ENCODE results near the gene APP. TPM values are rescaled to one million over a fixed set of nuclear protein-coding genes. Genes with fewer than 3 reads are reported as not detected.

The APP gene
- total and polyA plus RNA-seq, 2 experiments from 2014 or later: 55.7 to 316 TPM

- 93% methylated on average over 2 of the region's 2 CpGs for WGBS (ENCODE audit: low lambda C conversion rate, missing lambda C conversion rate)
- no peak overlapping the region for H3K4me3 ChIP-seq
- H3K4me1 ChIP-seq (ENCODE audit: insufficient read depth): no peaks in the 10 kb centered on the region
- no peaks in the 10 kb centered on the region for H3K9me3 ChIP-seq (ENCODE audit: low read depth)
- no peaks in the 10 kb centered on the region for H3K79me2 ChIP-seq
- H2AFZ ChIP-seq: no peak overlapping the region
- H3K27ac ChIP-seq: no peak overlapping the region
- TF ChIP-seq EZH2phosphoT487 (IDR thresholded peaks at IDR 0.05; ENCODE audit: low read depth, severe bottlenecking, unreplicated experiment) (no peak), EZH2 (IDR thresholded peaks at IDR 0.05; ENCODE audit: borderline replicate concordance) (no peak), CTCF (IDR thresholded peaks at IDR 0.05; ENCODE audit: poor library complexity) (no peak)
- H4K20me1 ChIP-seq (ENCODE audit: insufficient read depth, poor library complexity, severe bottlenecking): no peaks in the 10 kb centered on the region
- DNase-seq (ENCODE audit: low spot score): no peak
- H3K27me3 ChIP-seq: no peaks in the 10 kb centered on the region
- H3K9me2 ChIP-seq (replicated peaks; ENCODE audit: insufficient read depth): no peaks in the 10 kb centered on the region
- H3K4me2 ChIP-seq: no peak overlapping the region
- H3K36me3 ChIP-seq (replicated peaks; ENCODE audit: insufficient read depth, low read depth): no peaks in the 10 kb centered on the region
Observed at GRCh38 chr21:25953659-25954058, 216.9 kb downstream of the APP start.

GRCh38 chr21:25953196-25953595 lies 217.4 kb downstream of the APP start:
- Histone ChIP-seq H2AFZ (no peak overlapping the region), H3K27me3 (no peaks in the 10 kb centered on the region), H3K4me3 (no peak overlapping the region), H3K79me2 (no peaks in the 10 kb centered on the region), H3K4me1 (ENCODE audit: insufficient read depth) (no peaks in the 10 kb centered on the region), H3K9me2 (replicated peaks; ENCODE audit: insufficient read depth) (no peaks in the 10 kb centered on the region), H4K20me1 (ENCODE audit: insufficient read depth, poor library complexity, severe bottlenecking) (no peaks in the 10 kb centered on the region), H3K4me2 (no peak overlapping the region), H3K36me3 (replicated peaks; ENCODE audit: insufficient read depth, low read depth) (no peaks in the 10 kb centered on the region), H3K27ac (no peak overlapping the region), H3K9me3 (ENCODE audit: low read depth) (no peaks in the 10 kb centered on the region)
- 96% methylated on average over 3 of the region's 3 CpGs for WGBS (ENCODE audit: low lambda C conversion rate, missing lambda C conversion rate)
- DNase-seq (ENCODE audit: low spot score): no peak
- TF ChIP-seq CTCF (IDR thresholded peaks at IDR 0.05; ENCODE audit: poor library complexity) (no peak), EZH2phosphoT487 (IDR thresholded peaks at IDR 0.05; ENCODE audit: low read depth, severe bottlenecking, unreplicated experiment) (no peak), EZH2 (IDR thresholded peaks at IDR 0.05; ENCODE audit: borderline replicate concordance) (no peak)

DNA sequence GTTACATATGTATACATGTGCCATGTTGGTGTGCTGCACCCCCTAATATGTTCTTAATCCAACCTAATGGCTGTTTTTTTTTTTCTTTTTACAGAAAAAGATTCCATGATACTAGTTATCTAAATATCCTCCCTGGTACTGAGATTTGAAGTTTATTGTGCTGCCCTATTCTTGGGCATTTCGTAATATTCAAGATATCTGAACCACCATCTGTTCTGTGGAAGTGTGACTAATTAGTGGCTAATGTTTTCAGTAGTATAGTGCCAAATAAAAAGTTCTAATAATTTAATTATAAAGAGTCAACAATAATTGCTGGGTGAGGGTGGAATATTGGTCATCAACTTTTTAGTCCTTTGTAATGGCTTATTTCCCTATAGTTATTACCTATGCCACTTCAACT lies 218.3 kb downstream of the APP start:
- Histone ChIP-seq H3K4me2 (no peak overlapping the region), H3K9me3 (ENCODE audit: low read depth) (no peaks in the 10 kb centered on the region), H3K9me2 (replicated peaks; ENCODE audit: insufficient read depth) (no peaks in the 10 kb centered on the region), H3K36me3 (replicated peaks; ENCODE audit: insufficient read depth, low read depth) (no peaks in the 10 kb centered on the region), H4K20me1 (ENCODE audit: insufficient read depth, poor library complexity, severe bottlenecking) (no peaks in the 10 kb centered on the region), H3K79me2 (no peaks in the 10 kb centered on the region), H3K27ac (no peak overlapping the region), H3K27me3 (no peaks in the 10 kb centered on the region), H3K4me3 (no peak overlapping the region), H3K4me1 (ENCODE audit: insufficient read depth) (no peaks in the 10 kb centered on the region), H2AFZ (no peak overlapping the region)
- TF ChIP-seq EZH2phosphoT487 (IDR thresholded peaks at IDR 0.05; ENCODE audit: low read depth, severe bottlenecking, unreplicated experiment): no peak
- no peak for TF ChIP-seq CTCF (IDR thresholded peaks at IDR 0.05; ENCODE audit: poor library complexity)
- no peak for TF ChIP-seq EZH2 (IDR thresholded peaks at IDR 0.05; ENCODE audit: borderline replicate concordance)
- 100% methylated on average over 1 of the region's 1 CpG for WGBS (ENCODE audit: low lambda C conversion rate, missing lambda C conversion rate)
- no peak for DNase-seq (ENCODE audit: low spot score)

DNA sequence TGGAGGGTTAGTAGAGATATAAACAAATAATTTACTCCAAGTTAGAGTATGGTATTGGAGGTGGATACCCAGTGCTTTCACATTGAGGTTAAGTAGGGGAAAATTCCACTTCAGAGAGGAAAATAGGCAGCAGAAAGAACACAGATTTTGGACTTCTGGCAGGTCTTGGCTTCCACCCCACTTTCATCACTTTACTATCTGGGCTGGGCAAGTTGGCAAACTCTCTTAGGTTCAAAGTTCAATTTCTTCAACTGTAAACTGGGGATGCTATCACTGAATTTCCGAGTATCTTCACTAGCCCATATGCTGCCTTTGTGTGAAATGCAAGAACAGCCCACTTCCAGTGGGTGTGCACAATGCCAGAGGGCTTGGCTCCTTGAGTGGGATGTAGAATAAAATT lies 220.9 kb downstream of the APP start:
- TF ChIP-seq EZH2 (IDR thresholded peaks at IDR 0.05; ENCODE audit: borderline replicate concordance) (no peak), CTCF (IDR thresholded peaks at IDR 0.05; ENCODE audit: poor library complexity) (no peak), EZH2phosphoT487 (IDR thresholded peaks at IDR 0.05; ENCODE audit: low read depth, severe bottlenecking, unreplicated experiment) (no peak)
- no peak for DNase-seq (ENCODE audit: low spot score)
- no peak overlapping the region for H3K27ac ChIP-seq
- H3K79me2 ChIP-seq: no peaks in the 10 kb centered on the region
- no peak overlapping the region for H2AFZ ChIP-seq
- H3K4me1 ChIP-seq (ENCODE audit: insufficient read depth): no peaks in the 10 kb centered on the region
- no peak overlapping the region for H3K4me3 ChIP-seq
- no peak overlapping the region for H3K4me2 ChIP-seq
- no peaks in the 10 kb centered on the region for H3K9me2 ChIP-seq (replicated peaks; ENCODE audit: insufficient read depth)
- 0% methylated on average over 1 of the region's 1 CpG for WGBS (ENCODE audit: low lambda C conversion rate, missing lambda C conversion rate)
- H3K36me3 ChIP-seq (replicated peaks; ENCODE audit: insufficient read depth, low read depth): peaks cover 4% of the 10 kb centered on the region
- H4K20me1 ChIP-seq (ENCODE audit: insufficient read depth, poor library complexity, severe bottlenecking): no peaks in the 10 kb centered on the region
- no peaks in the 10 kb centered on the region for H3K27me3 ChIP-seq
- peaks cover 4% of the 10 kb centered on the region for H3K9me3 ChIP-seq (ENCODE audit: low read depth)
